ENCODE measurements around the gene CPN2. TPM values are rescaled to one million over a fixed set of nuclear protein-coding genes. Genes with fewer than 3 reads are reported as not detected.

CPN2 gene
- total RNA-seq, 3 donors from 2014 or later (not counting 1 experiment from before 2014, with no cell fraction given), result not detected

GRCh38 chr3:194364652-194365434 lies 13.7 kb upstream of the CPN2 start:
- peaks cover 6% of the 10 kb centered on the region for H3K27me3 ChIP-seq (ENCODE audit: control insufficient read depth, insufficient read depth, low read length)
- no peak overlapping the region for H3K4me3 ChIP-seq (ENCODE audit: low read length)
- Mint-ChIP-seq H3K36me3 (no peaks in the 10 kb centered on the region), H3K4me3 (no peak overlapping the region), H3K4me1 (no peaks in the 10 kb centered on the region), H3K9me3 (no peaks in the 10 kb centered on the region), H3K27me3 (ENCODE audit: low read depth in 2 of 2) (peaks cover 10 to 29% of the 10 kb centered on the region in 2 donors), H3K27ac (no peak overlapping the region)
- no peak for TF ChIP-seq CTCF (IDR thresholded peaks at IDR 0.05)
- H3K27ac ChIP-seq (ENCODE audit: low read length), result no peak overlapping the region
- H3K4me1 ChIP-seq (ENCODE audit: control insufficient read depth, insufficient read depth, low read length), result no peaks in the 10 kb centered on the region
- H3K36me3 ChIP-seq (ENCODE audit: control insufficient read depth, insufficient read depth, low read length), result no peaks in the 10 kb centered on the region
- no peaks in the 10 kb centered on the region for H3K9me3 ChIP-seq (ENCODE audit: control insufficient read depth, insufficient read depth, low read length)
- intact Hi-C loops (cut with micrococcal nuclease), result no loop called here
- 87% methylated on average over 20 of the region's 20 CpGs for WGBS (ENCODE audit: insufficient coverage)
- DNase-seq (no peak), ATAC-seq (no peak)

GRCh38 chr3:194364314-194364651 lies 13.2 kb upstream of the CPN2 start:
- peaks cover 4% of the 10 kb centered on the region for H3K27me3 ChIP-seq (ENCODE audit: control insufficient read depth, insufficient read depth, low read length)
- H3K27ac Mint-ChIP-seq, result no peak overlapping the region
- no peak overlapping the region for H3K4me3 ChIP-seq (ENCODE audit: low read length)
- peaks cover 11 to 30% of the 10 kb centered on the region in 2 donors for H3K27me3 Mint-ChIP-seq (ENCODE audit: low read depth in 2 of 2)
- H3K36me3 ChIP-seq (ENCODE audit: control insufficient read depth, insufficient read depth, low read length), result no peaks in the 10 kb centered on the region
- DNase-seq (no peak), ATAC-seq (no peak)
- no peaks in the 10 kb centered on the region for H3K9me3 ChIP-seq (ENCODE audit: control insufficient read depth, insufficient read depth, low read length)
- no peak overlapping the region for H3K4me3 Mint-ChIP-seq
- intact Hi-C loops (cut with micrococcal nuclease), result no loop called here
- no peak for TF ChIP-seq CTCF (IDR thresholded peaks at IDR 0.05)
- H3K27ac ChIP-seq (ENCODE audit: low read length), result no peak overlapping the region
- 74% methylated on average over 3 of the region's 3 CpGs for WGBS (ENCODE audit: insufficient coverage)
- no peaks in the 10 kb centered on the region for H3K36me3 Mint-ChIP-seq
- no peaks in the 10 kb centered on the region for H3K4me1 ChIP-seq (ENCODE audit: control insufficient read depth, insufficient read depth, low read length)
- H3K4me1 Mint-ChIP-seq, result no peaks in the 10 kb centered on the region
- H3K9me3 Mint-ChIP-seq, result no peaks in the 10 kb centered on the region

GRCh38 chr3:194360568-194360967 lies 9.4 kb upstream of the CPN2 start:
- no peak overlapping the region for H3K4me3 ChIP-seq (ENCODE audit: low read length)
- WGBS (ENCODE audit: insufficient coverage), result 92% methylated on average over 18 of the region's 18 CpGs
- H3K9me3 Mint-ChIP-seq, result no peaks in the 10 kb centered on the region
- H3K4me1 ChIP-seq (ENCODE audit: control insufficient read depth, insufficient read depth, low read length), result no peaks in the 10 kb centered on the region
- ATAC-seq, result no peak
- no peaks in the 10 kb centered on the region for H3K4me1 Mint-ChIP-seq
- no peaks in the 10 kb centered on the region for H3K36me3 ChIP-seq (ENCODE audit: control insufficient read depth, insufficient read depth, low read length)
- H3K9me3 ChIP-seq (ENCODE audit: control insufficient read depth, insufficient read depth, low read length), result no peaks in the 10 kb centered on the region
- H3K27ac Mint-ChIP-seq, result no peak overlapping the region
- no peak overlapping the region for H3K4me3 Mint-ChIP-seq
- no peak for TF ChIP-seq CTCF (IDR thresholded peaks at IDR 0.05)
- no peak for DNase-seq
- H3K27me3 ChIP-seq (ENCODE audit: control insufficient read depth, insufficient read depth, low read length), result no peaks in the 10 kb centered on the region
- H3K27ac ChIP-seq (ENCODE audit: low read length), result no peak overlapping the region
- peaks cover 11 to 12% of the 10 kb centered on the region in 2 donors for H3K27me3 Mint-ChIP-seq (ENCODE audit: low read depth in 2 of 2)
- intact Hi-C loops (cut with micrococcal nuclease), result no loop called here
- H3K36me3 Mint-ChIP-seq, result no peaks in the 10 kb centered on the region

- no peaks in the 10 kb centered on the region for H3K36me3 ChIP-seq (ENCODE audit: control insufficient read depth, insufficient read depth, low read length)
- intact Hi-C loops (cut with micrococcal nuclease), result no loop called here
- Mint-ChIP-seq H3K9me3 (no peaks in the 10 kb centered on the region), H3K27me3 (ENCODE audit: low read depth in 2 of 2) (peaks cover 11 to 12% of the 10 kb centered on the region in 2 donors), H3K4me1 (no peaks in the 10 kb centered on the region), H3K36me3 (no peaks in the 10 kb centered on the region), H3K4me3 (no peak overlapping the region), H3K27ac (no peak overlapping the region)
- TF ChIP-seq CTCF (IDR thresholded peaks at IDR 0.05), result no peak
- H3K27ac ChIP-seq (ENCODE audit: low read length), result no peak overlapping the region
- no peaks in the 10 kb centered on the region for H3K9me3 ChIP-seq (ENCODE audit: control insufficient read depth, insufficient read depth, low read length)
- no peaks in the 10 kb centered on the region for H3K4me1 ChIP-seq (ENCODE audit: control insufficient read depth, insufficient read depth, low read length)
- WGBS (ENCODE audit: insufficient coverage), result 88% methylated on average over 10 of the region's 11 CpGs
- H3K4me3 ChIP-seq (ENCODE audit: low read length), result no peak overlapping the region
- no peak for ATAC-seq
- no peak for DNase-seq
- no peaks in the 10 kb centered on the region for H3K27me3 ChIP-seq (ENCODE audit: control insufficient read depth, insufficient read depth, low read length)
Observed at GRCh38 chr3:194357681-194358080, 6.6 kb upstream of the CPN2 start.
